GM19463 (cell line): ENCODE results near the gene KSR2.
"Not testable (repeated sequence)": the region's sequence is repeated elsewhere in the genome, so short reads cannot be mapped to it uniquely, and the experiment has no call there.

Experiments used
- ATAC-seq: cut with Tn5 transposase; IDR thresholded peaks from one replicate; pipeline ENCODE4 v1.9.1; 2021; ENCODE audit warnings: mild to moderate bottlenecking, moderate library complexity; ENCODE audit not compliant: unreplicated experiment

The KSR2 gene

GRCh38 chr12:117649796-117650195 lies 319.0 kb downstream of the KSR2 start:
- ATAC-seq: no peak

DNA sequence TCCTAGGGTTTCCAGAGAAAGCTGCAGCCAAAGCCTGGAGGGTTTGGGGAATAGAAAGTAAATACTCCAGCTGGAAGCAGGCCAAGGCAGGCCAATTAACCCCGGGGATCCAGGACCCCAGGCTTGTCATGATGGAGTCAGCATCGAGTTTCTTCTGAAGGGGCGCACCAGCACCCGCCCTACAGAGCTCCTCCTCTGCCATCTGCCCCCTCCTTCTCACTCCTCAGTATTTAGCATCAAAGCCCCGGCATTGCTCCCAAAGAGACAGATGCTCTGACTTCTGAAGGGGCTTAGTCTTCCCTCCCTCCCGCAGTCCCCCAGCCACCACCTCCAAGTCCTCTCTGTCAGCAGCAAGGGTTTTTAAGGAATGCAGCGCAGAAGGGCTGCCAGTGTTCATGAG lies 322.3 kb downstream of the KSR2 start:
- no peak for ATAC-seq

DNA sequence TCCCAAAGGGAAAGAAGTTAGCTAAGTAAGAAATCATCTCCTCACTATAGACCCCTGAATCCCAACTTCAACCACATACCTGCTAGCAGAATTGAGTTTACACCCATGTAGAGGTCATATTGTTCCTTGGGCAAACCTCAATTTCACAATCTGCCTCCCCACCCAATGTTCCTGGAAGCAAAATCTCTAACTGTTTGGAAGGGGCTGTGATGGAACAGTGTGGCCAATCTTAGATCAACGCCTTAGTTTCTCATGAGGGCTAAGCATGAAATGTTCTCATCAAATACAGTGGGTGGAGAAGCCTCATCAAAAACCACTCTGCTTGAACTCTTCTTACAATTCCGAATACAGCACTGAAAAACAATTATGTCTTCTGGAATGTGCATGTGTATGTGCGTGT lies 323.3 kb downstream of the KSR2 start:
- no peak for ATAC-seq

- no peak for ATAC-seq
These were observed 324.8 kb downstream of the KSR2 start for GRCh38 chr12:117643971-117644370.

- ATAC-seq: no peak
These were observed 326.9 kb downstream of the KSR2 start for GRCh38 chr12:117641885-117642284.

DNA sequence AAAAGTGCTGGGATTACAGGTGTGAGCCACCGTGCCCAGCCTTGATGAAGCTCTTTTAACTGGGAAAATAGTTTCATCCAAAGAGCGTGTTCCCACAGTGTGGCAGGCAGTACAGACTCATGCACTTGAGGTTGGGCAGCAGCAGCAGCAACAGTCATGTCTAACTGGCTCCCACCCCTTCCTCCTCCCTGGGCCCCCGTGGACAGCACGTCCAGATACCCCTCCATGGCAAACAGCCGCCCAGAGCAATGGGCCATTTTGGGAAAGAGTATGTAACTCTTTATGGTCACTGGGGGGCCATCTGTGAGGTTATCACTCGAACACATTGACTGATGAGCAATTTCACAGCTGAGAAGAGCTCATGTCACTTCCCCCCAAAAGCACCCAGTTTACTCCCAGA lies 328.3 kb downstream of the KSR2 start:
- ATAC-seq: no peak

DNA sequence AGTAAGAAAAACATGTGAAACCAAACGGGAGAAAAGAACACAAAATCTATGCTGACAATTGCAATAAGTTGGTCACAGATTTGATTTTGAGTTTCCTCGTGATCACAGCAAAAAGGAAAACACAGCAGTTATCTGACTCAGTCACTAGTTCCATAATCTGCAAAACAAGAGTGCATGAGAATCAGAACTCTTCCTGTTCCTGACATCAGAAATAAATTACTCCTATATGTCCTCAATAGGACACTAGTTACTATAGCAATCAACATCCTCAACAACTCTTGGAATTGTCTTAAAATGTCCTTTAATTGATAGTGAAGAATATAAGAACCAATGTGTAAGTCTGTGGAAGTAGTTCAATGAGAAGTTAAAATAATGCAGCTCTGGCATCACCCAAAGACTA lies 339.3 kb downstream of the KSR2 start:
- ATAC-seq: no peak

- not testable (repeated sequence) for ATAC-seq
These were observed 340.1 kb downstream of the KSR2 start for GRCh38 chr12:117628711-117629110.

DNA sequence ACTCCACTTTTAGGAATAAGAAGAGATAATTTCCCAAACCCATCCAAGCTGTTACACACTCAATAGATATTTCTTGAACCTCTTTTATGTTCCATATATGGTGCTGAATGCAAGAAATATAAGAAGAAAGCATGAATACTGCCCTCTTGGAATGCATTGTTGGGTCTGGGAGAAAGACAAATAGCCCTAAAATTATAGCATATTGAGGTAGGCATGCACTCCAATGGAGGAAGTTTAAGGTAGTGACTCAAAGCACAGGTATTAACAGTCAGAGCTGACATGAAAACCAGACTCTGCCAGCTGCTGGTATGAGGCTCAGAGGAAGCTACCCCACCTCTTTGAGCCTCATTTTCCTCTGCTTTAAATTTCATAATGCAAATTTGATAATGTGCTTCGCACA lies 346.0 kb downstream of the KSR2 start:
- ATAC-seq: no peak

DNA sequence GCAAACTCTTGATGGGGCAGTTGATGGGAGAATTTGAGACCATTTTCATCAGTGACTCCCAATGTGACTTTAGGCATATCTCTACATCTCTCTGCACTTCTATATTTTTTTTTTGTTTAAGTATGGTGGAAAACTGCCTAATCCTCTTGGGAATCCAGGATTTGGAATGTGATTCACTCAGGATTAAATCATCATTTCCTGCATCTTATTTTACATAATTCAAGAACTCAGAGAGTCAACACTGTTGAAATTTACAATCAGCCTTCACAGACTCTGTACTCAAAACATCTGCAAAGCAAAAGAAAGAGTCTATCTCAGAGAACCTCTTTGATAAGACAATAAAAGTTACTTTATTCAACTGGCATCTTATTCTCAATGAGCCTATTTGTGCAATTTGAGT lies 346.7 kb downstream of the KSR2 start:
- no peak for ATAC-seq

GRCh38 chr12:117607778-117608177 lies 361.0 kb downstream of the KSR2 start:
- no peak for ATAC-seq

- ATAC-seq: no peak
These were observed 361.8 kb downstream of the KSR2 start for GRCh38 chr12:117606945-117607344.

DNA sequence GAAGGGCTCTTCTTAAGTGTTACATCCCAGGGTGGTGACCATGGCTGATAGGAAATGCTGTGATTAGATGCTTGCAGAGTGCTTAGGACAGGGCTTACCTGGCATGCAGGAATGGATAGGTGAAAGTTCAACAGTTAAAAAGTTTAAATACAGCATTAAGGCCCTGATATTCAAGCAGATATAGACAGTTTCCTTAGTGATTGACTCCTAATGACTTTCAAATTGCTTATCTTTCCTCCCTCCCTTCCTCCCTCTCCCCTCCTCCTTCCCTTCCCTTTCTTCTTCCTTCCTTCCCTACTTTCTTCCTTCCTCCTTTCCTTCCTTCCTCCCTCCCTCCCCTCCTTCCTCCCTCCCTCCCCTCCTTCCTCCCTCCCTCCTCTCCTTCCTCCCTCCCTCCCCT lies 362.8 kb downstream of the KSR2 start:
- ATAC-seq: no peak

- no peak for ATAC-seq
These were observed 365.3 kb downstream of the KSR2 start for GRCh38 chr12:117603316-117604113.

- ATAC-seq: no peak
These were observed 368.9 kb downstream of the KSR2 start for GRCh38 chr12:117599849-117600248.

DNA sequence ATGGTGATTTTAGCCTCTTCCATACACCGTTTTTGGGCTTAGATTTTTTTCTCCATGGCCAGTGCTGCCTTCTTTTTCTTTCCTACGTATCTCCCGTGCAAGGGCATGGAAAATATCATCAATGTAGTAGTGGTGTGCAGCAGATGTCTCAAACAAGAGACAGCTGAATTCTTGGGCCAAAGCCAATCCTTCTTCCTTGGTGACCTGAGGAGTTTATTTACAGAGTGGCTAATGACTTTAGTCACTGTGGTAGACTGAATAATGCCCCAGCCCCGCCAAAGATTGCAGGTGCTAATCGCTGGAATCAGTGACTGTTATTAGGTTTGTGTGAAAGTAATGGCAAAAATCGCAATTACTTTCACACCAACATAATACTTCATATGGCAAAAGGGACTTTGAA lies 371.8 kb downstream of the KSR2 start:
- no peak for ATAC-seq

GRCh38 chr12:117595751-117596150 lies 373.0 kb downstream of the KSR2 start:
- ATAC-seq: no peak

GRCh38 chr12:117594481-117594880 lies 374.3 kb downstream of the KSR2 start:
- ATAC-seq: no peak

DNA sequence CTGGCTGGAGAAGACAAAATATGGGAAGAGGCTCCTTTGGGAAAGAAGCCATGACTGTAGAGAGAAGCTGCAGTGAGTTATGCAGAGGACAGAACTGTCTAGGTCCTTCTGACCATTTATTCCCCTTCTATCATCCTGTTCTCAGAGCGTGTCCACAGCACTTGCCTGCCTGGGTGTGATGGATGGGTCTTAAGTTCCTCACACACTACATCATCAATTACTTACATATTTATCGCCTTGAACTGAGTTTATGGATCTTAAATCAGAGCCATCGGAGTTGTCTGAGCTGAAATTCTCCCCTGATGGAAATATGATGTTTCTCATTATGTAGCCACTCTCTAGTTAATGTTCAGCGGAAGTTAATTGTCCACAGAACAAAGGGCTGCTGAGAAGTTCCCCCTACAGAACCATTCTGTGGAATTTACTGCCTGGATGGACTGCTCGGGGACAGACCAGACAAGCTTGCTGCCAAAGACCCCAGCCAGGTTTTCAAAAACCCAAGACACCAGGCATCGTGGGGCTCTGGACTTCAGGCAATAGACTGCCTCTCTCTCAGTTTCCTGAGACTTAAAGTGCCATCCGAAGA lies 374.9 kb downstream of the KSR2 start:
- no peak for ATAC-seq

DNA sequence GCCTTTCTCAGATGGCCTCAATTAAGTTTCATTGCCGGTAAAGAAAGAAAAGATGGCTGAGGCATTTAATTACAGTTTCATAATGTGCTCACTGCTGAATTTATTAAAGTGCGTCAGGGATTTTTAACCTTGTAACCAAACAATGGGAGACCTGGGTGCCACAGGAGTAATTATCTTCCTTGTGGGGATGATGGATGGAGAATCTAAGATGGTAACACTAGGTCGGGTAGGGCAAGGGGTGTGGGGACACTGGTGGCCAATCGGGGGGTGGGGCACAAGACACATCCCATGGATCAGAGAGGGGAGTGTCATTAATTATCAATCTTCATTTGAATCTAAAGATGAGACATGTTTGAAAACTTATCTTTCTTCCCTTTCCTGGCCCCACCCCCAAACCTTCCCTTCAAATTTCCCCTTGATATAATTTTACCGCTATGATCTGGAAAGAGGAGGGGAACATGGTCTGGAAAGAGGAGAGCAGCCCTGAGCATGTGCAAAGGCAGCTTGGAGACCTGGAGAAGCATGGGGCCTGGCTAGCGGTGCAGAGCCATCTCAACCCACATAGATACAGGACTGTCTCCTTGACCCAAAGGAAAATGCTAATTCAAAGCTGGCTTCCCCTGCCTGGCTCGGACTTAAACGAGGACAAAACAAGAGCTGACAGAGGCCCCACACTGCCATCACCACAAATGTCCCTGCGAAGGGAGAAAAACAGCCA lies 376.0 kb downstream of the KSR2 start:
- ATAC-seq: no peak

GRCh38 chr12:117590999-117591398 lies 377.8 kb downstream of the KSR2 start:
- no peak for ATAC-seq

DNA sequence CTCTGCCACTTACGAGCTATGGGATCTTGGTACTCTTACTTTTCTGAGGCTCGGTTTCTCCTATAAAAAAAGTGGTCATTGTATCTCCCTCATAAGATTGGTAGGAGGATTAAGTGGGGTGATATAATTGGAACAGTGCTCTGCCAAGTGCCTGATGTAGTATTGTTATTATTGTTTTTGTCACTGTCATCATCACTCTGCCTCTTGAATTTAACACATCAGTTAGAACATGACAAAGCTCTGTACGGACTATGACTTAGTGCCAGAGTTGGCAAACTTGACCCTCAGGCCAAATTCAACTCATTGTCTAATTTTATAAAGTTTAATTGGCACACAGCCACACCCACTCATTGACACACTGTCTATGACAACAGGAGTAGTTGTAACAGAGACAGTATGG lies 378.4 kb downstream of the KSR2 start:
- ATAC-seq: no peak
